ENCODE measurements around the gene HOXA7. TPM values are rescaled to one million over a fixed set of nuclear protein-coding genes. Genes with fewer than 3 reads are reported as not detected.

HOXA7 gene
- total RNA-seq, 6 experiments from 2014 or later, result not detected

DNA sequence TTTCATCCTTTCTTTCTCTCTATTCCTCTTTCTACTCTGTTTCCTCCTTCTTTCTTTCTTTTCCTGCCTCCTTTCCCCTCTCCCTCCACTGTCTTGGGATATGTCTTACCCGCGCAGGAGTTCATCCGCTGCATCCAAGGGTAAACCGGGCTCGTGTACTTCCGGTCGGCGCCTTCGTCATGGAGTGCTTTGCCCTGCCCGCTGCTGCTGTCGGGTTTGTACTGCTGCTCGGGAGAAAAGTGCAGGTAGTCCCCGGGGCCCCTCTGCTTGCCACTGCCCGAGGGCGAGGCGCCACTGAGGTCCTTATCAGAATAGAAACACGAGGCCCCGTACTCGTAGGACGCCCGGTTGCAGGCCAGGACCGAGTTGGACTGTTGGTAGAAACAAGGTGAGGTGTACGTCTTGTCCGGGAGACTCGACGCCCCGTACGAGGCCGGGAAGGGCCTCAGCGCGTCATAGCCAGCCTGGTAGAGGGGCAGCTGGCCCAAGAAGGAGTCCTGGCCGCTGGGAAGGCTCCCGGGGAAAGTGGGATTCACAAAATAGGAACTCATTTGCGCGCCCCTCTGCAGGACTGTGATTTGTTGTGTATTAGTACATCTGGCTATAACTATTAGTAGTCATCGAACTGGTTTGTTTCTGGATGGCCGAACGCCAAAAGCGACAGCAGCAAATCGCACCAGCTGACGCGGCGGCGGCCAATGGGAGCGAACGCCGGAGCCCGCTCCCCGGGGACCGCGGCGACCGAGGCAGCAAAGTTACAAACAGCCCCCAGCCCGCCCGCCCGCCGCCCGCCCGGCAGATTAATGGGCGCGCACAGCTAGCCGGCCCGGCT is 9.1 kb downstream of the HOXA7 start, which contains the start of gene HOXA6:
Gene HOXA6 (minus strand): TSS at position 576 of the 832 bp plus-strand sequence. CDS start 25 bp downstream, at position 551.
- Histone ChIP-seq H3K27me3 (peaks cover 14 to 68% of the 10 kb centered on the region in 2 donors), H3K4me3 (peak within 1 kb of the TSS in 2 of 3 donors; percentile 9 to 31), H3K27ac (no peak within 1 kb of the TSS), H3K4me1 (peaks cover 0 to 5% (median 3%) of the 10 kb centered on the region in 4 donors), H3K9me3 (no peaks in the 10 kb centered on the region), H3K36me3 (no peaks in the 10 kb centered on the region)
- intact Hi-C loops (cut with DNase I), result no loop called here
- no peak for ATAC-seq
- DNase-seq, result peak in 1 of 3 donors; percentile 54
- TF ChIP-seq, protein P1, sequence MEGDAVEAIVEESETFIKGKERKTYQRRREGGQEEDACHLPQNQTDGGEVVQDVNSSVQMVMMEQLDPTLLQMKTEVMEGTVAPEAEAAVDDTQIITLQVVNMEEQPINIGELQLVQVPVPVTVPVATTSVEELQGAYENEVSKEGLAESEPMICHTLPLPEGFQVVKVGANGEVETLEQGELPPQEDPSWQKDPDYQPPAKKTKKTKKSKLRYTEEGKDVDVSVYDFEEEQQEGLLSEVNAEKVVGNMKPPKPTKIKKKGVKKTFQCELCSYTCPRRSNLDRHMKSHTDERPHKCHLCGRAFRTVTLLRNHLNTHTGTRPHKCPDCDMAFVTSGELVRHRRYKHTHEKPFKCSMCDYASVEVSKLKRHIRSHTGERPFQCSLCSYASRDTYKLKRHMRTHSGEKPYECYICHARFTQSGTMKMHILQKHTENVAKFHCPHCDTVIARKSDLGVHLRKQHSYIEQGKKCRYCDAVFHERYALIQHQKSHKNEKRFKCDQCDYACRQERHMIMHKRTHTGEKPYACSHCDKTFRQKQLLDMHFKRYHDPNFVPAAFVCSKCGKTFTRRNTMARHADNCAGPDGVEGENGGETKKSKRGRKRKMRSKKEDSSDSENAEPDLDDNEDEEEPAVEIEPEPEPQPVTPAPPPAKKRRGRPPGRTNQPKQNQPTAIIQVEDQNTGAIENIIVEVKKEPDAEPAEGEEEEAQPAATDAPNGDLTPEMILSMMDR (IDR thresholded peaks at IDR 0.05), result no peak
- TF ChIP-seq POLR2A (IDR thresholded peaks at IDR 0.05), result no peak
- 13% methylated on average over 31 of the region's 63 CpGs for WGBS (ENCODE audit: insufficient coverage, low coverage, low lambda C conversion rate, missing lambda C conversion rate)

DNA sequence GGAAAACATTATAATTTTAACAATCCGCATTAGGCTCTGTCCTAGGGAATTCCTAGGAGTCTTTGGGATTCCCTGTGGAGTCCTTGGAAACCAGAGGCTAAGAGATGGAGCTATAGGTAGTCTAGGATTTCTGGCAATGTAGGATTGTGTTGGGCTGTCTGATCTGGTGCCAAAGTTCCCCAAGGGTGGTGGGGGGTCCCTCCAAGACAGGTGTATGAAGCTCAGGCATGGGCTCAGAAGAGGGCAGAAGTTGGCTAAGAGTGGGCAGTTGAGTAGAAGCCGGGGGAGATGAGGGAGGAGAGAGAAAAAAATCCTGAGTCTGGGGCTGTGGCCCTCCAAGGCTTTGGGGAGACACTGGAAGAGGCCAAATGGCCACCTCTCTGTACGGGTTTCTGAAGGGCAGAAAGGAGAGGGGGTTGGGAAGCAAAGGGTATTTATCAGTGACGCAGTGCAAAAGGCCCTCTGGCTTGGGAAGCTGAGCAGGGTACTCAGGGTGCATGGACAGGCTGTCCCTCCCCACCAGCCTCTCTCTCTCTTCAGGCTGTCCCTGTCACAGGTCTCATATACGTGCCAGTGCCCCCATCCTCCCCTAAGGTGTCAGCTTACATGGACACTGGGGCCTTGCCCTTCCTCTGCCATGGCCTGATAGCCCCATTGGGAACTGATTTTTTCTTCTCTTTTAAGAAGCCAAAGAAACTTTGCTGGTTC is 9.8 kb downstream of the HOXA7 start:
- intact Hi-C loops (cut with DNase I), result no loop called here
- DNase-seq (peak in 1 of 3 donors; percentile 30), ATAC-seq (no peak)
- no peaks in the 10 kb centered on the region for H3K36me3 ChIP-seq
- H3K27me3 ChIP-seq, result peaks cover 14 to 69% of the 10 kb centered on the region in 2 donors
- H3K4me1 ChIP-seq, result peaks cover 0 to 5% (median 3%) of the 10 kb centered on the region in 4 donors
- WGBS (ENCODE audit: insufficient coverage, low coverage, low lambda C conversion rate, missing lambda C conversion rate), result 29% methylated on average over 4 of the region's 5 CpGs
- H3K4me3 ChIP-seq, result no peak overlapping the region
- TF ChIP-seq, protein P1 (IDR thresholded peaks at IDR 0.05), result no peak
- TF ChIP-seq POLR2A (IDR thresholded peaks at IDR 0.05), result no peak
- no peaks in the 10 kb centered on the region for H3K9me3 ChIP-seq
- no peak overlapping the region for H3K27ac ChIP-seq

DNA sequence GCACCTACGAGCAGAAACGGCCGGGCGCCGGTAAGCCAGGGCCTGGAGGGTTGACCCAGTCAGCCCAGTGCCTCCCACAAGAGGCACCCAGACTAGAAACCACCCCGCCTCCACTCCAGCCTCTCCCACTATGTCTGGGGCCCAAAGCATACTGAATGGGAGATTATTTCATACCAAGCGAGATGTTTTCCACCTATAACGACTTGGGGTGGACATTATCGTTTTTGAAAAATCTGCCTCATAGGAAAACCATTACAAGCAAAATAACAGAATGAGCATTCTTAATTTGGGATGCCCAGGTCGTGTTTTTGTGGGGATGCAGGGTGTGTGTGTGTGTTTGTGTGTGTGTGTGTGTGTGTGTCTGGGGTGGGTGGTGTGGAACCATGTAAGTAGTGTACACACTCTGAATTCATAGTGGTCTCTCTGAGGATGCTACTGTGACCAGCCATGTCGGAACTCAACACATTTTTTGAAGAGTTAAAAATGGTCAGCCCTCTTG is 10.5 kb downstream of the HOXA7 start:
- Histone ChIP-seq H3K27ac (no peak overlapping the region), H3K36me3 (no peaks in the 10 kb centered on the region), H3K9me3 (no peaks in the 10 kb centered on the region), H3K4me1 (peaks cover 0 to under 1% (median under 1%) of the 10 kb centered on the region in 4 donors), H3K27me3 (peaks cover 14 to 69% of the 10 kb centered on the region in 2 donors), H3K4me3 (no peak overlapping the region)
- intact Hi-C loops (cut with DNase I), result no loop called here
- 47% methylated on average over 4 of the region's 11 CpGs for WGBS (ENCODE audit: insufficient coverage, low coverage, low lambda C conversion rate, missing lambda C conversion rate)
- no peak for DNase-seq
- TF ChIP-seq, protein P1 (IDR thresholded peaks at IDR 0.05), result no peak
- no peak for TF ChIP-seq POLR2A (IDR thresholded peaks at IDR 0.05)
- ATAC-seq, result no peak

DNA sequence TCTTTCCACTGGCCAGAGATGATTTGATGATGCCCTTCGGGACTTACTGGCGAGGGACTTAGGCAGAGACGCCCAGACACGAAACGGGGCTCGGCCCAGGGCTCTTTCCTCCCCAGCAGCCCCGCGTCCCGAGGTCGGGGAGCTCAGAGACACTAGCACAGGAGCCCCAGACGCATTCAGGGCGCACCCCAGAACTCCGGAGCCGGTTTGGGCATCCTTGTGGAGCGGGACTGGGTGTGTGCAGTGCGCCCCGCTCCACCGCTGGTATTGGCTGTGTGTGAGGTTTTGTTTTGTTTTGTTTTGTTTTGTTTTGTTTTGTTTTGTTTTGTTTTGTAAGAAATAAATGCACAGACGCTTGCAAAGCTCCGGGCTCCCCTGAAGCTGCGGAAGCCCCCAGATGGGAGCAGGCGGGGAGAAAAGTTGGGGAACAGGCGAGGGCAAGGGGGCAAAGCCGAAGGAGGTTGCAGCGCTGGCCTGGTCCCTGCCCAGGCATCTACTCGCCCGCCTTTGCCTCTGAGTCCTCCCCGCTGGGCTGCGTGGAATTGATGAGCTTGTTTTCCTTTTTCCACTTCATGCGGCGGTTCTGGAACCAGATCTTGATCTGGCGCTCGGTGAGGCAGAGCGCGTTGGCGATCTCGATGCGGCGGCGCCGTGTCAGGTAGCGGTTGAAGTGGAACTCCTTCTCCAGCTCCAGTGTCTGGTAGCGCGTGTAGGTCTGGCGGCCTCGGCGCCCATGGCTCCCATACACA is 11.1 kb downstream of the HOXA7 start:
- DNase-seq (peak in 1 of 3 donors; percentile 45), ATAC-seq (no peak)
- Histone ChIP-seq H3K27me3 (peaks cover 14 to 74% of the 10 kb centered on the region in 2 donors), H3K9me3 (no peaks in the 10 kb centered on the region), H3K36me3 (no peaks in the 10 kb centered on the region), H3K27ac (no peak overlapping the region), H3K4me3 (no peak overlapping the region), H3K4me1 (no peaks in the 10 kb centered on the region)
- 25% methylated on average over 25 of the region's 47 CpGs for WGBS (ENCODE audit: insufficient coverage, low coverage, low lambda C conversion rate, missing lambda C conversion rate)
- intact Hi-C loops (cut with DNase I), result no loop called here
- TF ChIP-seq, protein P1 (IDR thresholded peaks at IDR 0.05), result no peak
- TF ChIP-seq POLR2A (IDR thresholded peaks at IDR 0.05), result no peak
